NCI-H2196 treated with DMSO at 0.1 percent for 48 hours (cell line): ENCODE data around the gene NFXL1.

ENCODE experiments used
- DNase-seq: peaks from one replicate; lab custom pipeline; 2025; ENCODE audit not compliant: unreplicated experiment; lab: John Stamatoyannopoulos, UW

The NFXL1 gene

GRCh38 chr4:47891928-47892327 lies 22.5 kb downstream of the NFXL1 start:
- DNase-seq, result no peak

- DNase-seq, result no peak
Measured at GRCh38 chr4:47882228-47882627, 32.2 kb downstream of the NFXL1 start.

GRCh38 chr4:47879458-47879857 lies 34.9 kb downstream of the NFXL1 start:
- no peak for DNase-seq

- no peak for DNase-seq
Measured at GRCh38 chr4:47876784-47877546, 37.4 kb downstream of the NFXL1 start.

GRCh38 chr4:47876310-47876709 lies 38.1 kb downstream of the NFXL1 start:
- DNase-seq, result no peak

- DNase-seq, result no peak
Measured at GRCh38 chr4:47873877-47874541, 40.4 kb downstream of the NFXL1 start.

GRCh38 chr4:47863486-47863885 lies 50.9 kb downstream of the NFXL1 start:
- no peak for DNase-seq

GRCh38 chr4:47862297-47862696 lies 52.1 kb downstream of the NFXL1 start:
- DNase-seq, result no peak

GRCh38 chr4:47860305-47860704 lies 54.1 kb downstream of the NFXL1 start:
- no peak for DNase-seq

- no peak for DNase-seq
Measured at GRCh38 chr4:47858006-47858405, 56.4 kb downstream of the NFXL1 start.

GRCh38 chr4:47856713-47857112 lies 57.7 kb downstream of the NFXL1 start:
- DNase-seq, result no peak

GRCh38 chr4:47855350-47855749 lies 59.0 kb downstream of the NFXL1 start:
- DNase-seq, result no peak

GRCh38 chr4:47852136-47852535 lies 62.2 kb downstream of the NFXL1 start:
- DNase-seq, result no peak

- DNase-seq, result no peak
Measured at GRCh38 chr4:47849466-47849865, 64.9 kb downstream of the NFXL1 start.

- DNase-seq, result no peak
Measured at GRCh38 chr4:47848041-47848440, 66.3 kb downstream of the NFXL1 start.

- no peak for DNase-seq
Measured at GRCh38 chr4:47842985-47843384, 71.4 kb downstream of the NFXL1 start.

GRCh38 chr4:47840291-47840690 lies 74.1 kb downstream of the NFXL1 start:
- DNase-seq, result no peak

- no peak for DNase-seq
Measured at GRCh38 chr4:47839259-47839658, 75.1 kb downstream of the NFXL1 start.

- no peak for DNase-seq
Measured at GRCh38 chr4:47838445-47838844, 75.9 kb downstream of the NFXL1 start.

- DNase-seq, result no peak
Measured at GRCh38 chr4:47837908-47838294, 76.5 kb downstream of the NFXL1 start, which contains the start of gene CORIN. CORIN (minus strand) TSS chr4:47838067; CDS start chr4:47837949, 118 bp downstream.

GRCh38 chr4:47837094-47837907 lies 77.1 kb downstream of the NFXL1 start:
- DNase-seq, result no peak

- peak; percentile 45 for DNase-seq
Measured at GRCh38 chr4:47836641-47837093, 77.7 kb downstream of the NFXL1 start.
